DMS53 (cell line): Measurements from ENCODE around the gene BSPRY.
"Not testable (repeated sequence)": the region's sequence is repeated elsewhere in the genome, so short reads cannot be mapped to it uniquely, and the experiment has no call there.

ENCODE experiments used
- DNase-seq: peaks from one replicate; lab custom pipeline; 2025; lab: John Stamatoyannopoulos, UW

BSPRY gene

GRCh38 chr9:113370806-113371325, 21.5 kb downstream of the BSPRY start:
- DNase-seq: no peak

DNA sequence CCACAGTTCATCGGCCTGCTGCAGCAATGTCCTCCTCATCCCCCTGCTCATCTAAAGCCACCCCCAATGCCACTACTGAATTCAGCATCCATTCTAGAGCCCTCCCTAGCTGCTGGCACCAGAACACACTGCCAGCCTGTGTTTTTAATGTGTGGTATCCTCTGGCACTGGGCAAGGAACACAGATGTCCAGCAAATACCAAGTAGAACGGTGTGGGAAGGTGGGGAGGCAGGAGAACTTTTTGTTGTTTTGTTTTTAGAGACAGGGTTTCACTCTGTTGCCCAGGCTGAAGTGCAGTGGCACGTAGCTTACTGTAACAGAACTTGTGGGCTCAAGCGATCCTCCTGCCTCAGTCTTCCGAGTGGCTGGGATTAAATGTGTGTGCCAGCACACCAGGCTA, 22.7 kb downstream of the BSPRY start:
- no peak for DNase-seq

GRCh38 chr9:113373256-113373655, 23.9 kb downstream of the BSPRY start:
- DNase-seq: no peak

- no peak for DNase-seq
Observed at GRCh38 chr9:113373676-113374392, 24.5 kb downstream of the BSPRY start.

GRCh38 chr9:113375057-113376023, 26.0 kb downstream of the BSPRY start:
- DNase-seq: no peak

DNA sequence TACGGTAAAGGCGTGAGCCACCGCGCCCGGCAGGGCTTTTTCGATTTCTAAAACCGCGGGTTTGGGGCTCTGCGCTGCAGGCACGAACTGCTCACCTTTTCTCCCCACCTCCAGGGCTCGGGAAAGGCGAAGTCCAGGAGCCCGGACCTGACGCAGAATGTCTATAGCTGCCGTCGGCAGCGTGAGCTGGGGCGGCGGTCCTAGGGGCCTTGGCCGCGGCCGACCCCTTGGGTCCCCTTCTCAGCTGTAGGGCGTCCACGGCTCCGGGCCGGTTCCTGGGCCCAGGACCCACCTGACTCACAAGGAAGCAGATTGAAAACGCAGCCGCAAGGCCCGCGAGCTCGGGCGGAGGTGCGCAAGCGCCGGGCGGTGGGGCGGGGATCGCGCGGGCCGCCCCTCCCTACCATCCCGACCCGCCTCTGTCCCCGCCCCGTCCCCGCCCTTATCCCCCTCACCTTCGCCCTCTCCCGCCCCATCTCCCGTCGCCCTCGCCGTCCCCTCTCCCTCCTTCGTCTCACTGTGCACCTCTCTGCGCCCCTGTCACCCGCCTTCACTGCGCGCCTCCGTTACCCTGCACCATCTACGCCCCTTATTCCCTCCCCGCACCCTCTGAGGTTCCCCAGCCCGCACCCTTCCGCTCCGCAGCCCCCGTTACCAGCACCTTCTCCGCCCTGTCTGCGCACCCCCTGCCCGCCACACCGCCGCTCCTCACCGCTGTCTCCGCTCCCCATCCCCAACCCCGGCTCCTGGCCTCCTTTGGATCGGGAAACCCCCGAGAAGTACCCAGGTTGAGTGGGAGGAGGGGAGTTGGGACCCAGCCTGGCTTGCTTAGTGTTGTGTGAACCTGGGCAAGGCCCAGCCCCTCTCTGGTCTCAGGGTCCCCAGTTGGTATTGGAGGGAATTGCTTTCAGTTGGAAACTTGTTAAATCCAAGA, 27.6 kb downstream of the BSPRY start, which contains the start of gene HDHD3:
TSS of gene HDHD3 (minus strand) at position 353 of the 934 bp plus-strand sequence. CDS start 2,632 bp downstream, outside the sequence.
- peak; percentile 89 for DNase-seq

- DNase-seq: not testable (repeated sequence)
Observed at GRCh38 chr9:113379094-113379828, 29.9 kb downstream of the BSPRY start.

GRCh38 chr9:113379829-113380210, 30.5 kb downstream of the BSPRY start:
- DNase-seq: not testable (repeated sequence)

- peak; percentile 38 for DNase-seq
Observed at GRCh38 chr9:113380869-113381378, 31.6 kb downstream of the BSPRY start.

DNA sequence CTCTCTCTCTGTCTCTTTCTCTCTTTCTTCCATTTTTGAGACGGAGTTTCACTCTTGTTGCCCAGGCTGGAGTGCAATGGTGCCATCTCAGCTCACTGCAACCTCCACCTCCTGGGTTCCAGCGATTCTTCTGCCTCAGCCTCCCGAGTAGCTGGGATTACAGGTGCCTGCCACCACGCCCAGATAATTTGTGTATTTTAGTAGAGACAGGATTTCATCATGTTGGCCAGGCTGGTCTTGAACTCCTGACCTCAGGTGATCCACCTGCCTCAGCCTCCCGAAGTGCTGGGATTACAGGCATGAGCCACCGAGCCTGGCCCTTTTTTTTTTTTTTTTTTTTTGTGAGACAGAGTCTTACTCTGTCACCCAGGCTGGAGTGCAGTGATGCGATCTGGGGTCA, 32.1 kb downstream of the BSPRY start:
- not testable (repeated sequence) for DNase-seq

DNA sequence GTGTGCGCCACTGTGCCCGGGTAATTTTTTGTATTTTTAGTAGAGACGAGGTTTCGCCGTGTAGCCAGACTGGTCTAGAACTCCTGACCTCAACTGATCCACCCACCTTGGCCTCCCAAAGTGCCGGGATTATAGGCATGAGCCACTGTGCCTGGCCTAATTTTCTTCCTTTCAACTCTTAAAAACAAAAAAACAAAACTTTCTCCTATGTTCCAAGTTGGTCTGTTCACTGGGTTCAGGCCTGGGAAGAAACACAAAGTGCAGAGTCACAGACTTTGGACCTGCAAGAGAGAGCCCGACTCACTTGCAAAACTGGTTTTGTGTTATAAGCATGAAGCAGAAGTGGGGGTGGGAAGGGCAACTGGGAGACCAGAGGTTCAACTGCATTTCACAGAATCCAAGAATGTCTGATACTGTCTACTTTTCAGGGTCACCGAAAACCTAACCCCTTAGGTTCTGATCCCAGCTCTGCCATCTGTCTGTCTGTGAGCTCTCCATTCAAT, 32.6 kb downstream of the BSPRY start:
- DNase-seq: peak; percentile 84

DNA sequence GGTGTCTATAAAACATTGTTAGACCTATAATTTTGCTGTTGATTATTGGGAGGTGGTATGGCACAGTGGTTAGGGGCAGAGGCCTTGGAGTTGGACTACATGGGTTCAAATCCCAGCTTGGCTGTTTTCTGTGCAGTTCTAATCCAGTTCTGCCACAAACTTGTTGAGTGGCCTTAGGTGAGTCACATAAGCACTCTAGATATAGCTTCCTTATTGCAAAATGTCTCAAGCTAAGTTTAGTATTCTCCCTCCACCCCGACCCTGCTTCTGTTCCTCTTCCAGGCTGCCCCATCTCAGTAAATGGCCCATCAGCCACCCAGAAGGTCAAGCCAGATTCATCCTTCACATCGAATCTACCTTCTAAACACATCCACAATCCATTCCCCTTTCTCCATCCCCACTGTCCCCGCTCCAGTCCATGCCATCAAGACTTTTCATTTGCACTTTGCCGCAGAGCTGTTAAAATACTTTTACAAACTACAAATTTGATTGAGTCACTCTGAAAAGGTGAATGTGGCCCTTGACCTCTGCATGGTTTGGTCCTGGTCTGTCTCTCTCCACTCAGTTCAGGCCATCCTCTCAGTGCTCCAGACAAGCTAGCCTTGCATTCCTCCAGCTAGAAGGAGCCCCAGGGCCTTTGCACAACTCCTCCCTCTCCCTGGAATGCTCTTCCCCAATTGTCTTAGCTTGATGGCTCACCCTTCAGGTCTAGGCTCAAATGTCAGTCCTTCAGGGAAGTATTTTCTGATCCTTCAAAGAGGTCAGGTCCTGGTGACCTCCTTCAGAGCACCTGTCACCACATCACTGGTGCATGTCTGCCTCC, 37.4 kb downstream of the BSPRY start:
- peak; percentile 6 for DNase-seq

- DNase-seq: peak; percentile 49
Observed at GRCh38 chr9:113387560-113388230, 38.4 kb downstream of the BSPRY start.

- no peak for DNase-seq
Observed at GRCh38 chr9:113388833-113389232, 39.5 kb downstream of the BSPRY start.

DNA sequence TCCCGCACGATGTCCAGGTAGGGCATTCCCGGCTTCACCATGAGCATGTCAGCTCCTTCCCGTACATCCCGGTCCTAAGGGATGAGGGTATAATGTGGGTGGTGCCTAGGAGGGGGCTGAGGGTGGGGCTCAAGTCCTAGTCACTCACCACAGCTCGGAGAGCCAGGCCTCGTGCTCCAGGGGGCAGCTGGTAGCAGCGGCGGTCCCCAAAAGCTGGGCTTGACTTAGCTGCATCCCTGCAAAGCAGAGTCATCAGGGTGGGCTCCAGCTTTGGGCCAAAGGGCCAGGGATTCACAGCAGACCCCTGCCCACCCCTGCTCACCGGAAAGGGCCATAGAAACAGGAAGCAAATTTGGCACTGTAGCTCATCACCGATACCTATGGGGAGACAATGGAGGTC, 40.1 kb downstream of the BSPRY start:
- no peak for DNase-seq

GRCh38 chr9:113390192-113390960, 41.0 kb downstream of the BSPRY start:
- no peak for DNase-seq

DNA sequence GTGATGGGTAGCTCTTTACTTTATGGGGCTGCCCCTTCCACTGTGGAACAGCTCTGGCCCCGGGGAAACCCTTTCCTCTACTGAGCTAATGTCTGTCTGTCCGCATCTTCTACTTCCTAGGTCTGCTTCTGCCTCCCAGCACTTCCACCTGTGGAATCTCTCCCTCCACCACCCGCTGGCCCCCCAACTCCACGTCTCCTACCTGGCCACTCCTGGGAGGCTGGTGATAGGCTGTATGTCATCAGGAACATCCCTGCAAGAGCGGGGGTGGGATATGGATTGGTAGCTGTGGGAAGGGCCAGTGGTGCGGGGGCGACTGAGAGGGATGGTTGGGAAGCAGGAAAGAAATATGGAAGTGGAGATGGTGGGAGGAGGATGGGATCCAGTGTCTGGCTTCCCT, 42.6 kb downstream of the BSPRY start:
- no peak for DNase-seq

- no peak for DNase-seq
Observed at GRCh38 chr9:113393281-113393680, 43.9 kb downstream of the BSPRY start.
